GM18498 (cell line): ENCODE data around the gene GSTA1.
"Not testable (repeated sequence)": the region's sequence is repeated elsewhere in the genome, so short reads cannot be mapped to it uniquely, and the experiment has no call there.

ENCODE experiments used
- ATAC-seq: cut with Tn5 transposase; IDR thresholded peaks from one replicate; pipeline ENCODE4 v1.9.1; 2021; ENCODE audit warnings: mild to moderate bottlenecking, moderate library complexity; ENCODE audit not compliant: unreplicated experiment

Gene GSTA1

DNA sequence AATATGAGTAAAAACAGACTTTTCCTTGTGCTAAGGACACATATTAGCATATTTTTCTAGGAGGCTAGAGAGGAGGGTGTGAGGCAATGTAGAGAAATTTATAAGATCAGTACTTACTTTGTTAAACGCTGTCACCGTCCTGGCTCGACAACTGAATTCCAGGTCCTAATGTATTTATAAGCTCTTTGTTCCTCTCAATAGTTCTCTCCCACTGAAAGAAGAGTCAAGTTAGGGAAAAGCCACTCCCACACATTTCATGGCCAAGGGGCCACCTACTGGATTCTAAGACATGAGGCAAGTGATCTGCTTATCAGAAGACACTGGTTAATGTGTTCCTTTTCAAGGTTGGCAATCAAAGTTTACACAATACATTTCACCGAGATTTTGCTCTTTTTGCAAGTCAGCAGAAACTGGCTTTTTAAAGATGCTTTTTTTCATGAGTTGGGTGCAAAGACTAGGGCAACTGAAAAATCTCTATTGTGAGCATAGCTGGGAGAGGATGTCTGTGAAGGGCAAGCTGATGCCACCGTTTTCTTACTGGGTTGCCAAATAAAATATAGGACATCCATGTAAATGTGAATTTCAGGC, at the start of gene GSTA1:
TSS of gene GSTA1 (minus strand) at position 149 of the 588 bp plus-strand sequence. CDS start 4,549 bp downstream, outside the sequence.
- ATAC-seq = not testable (repeated sequence)

DNA sequence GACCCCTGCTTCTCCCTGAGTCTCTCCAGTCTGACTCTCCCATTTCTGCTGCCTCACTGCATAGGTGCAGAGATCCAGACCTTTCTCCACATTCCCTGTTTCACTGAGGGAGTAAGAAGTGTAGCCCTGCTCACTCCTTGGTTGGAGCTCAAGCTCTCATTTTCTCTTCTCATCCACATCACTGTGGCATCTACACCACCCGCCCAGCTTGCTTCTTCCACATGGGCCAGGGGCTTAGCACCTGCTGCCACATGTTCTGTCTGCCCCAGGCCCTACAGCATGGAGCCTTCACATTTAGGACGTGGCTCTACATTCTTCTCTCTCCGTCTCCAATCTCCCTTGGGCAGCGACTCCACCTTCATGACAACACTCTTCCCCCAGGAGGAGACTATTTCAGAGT, 45.5 kb upstream of the GSTA1 start:
- no peak for ATAC-seq

DNA sequence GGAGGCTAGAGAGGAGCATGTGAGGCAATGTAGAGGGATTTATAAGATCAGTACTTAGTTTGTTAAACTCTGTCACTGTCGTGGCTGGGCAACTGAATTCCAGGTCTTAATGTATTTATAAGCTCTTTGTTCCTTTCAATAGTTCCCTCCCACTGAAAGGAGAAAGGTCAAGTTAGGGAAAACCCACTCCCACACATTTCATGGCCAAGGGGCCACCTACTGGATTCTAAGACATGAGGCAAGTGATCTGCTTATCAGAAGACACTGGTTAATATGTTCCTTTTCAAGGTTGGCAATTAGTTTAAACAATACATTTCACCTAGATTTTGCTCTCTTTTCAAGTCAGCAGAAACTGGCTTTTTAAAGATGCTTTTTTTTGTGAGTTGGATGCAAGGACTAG, 42.4 kb upstream of the GSTA1 start:
- ATAC-seq = no peak

DNA sequence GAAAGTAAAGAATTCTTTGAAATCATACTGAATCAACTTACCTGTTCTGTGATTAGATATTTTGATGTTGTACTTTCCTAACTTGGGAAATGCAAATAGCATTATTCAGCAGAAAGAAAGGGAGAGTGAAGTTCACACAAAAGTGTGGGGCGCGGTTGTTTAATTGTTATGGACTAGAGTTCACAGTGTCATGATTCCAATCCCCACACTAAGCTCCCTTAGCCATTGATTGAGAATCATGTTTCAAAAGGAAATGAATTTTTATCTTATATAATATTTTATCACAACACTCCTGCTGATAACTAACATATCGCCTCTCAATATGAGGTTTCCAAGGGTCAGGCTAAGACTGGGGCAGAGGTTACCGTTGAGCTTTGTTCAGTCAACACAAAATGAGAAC, 40.0 kb upstream of the GSTA1 start:
- ATAC-seq = no peak

DNA sequence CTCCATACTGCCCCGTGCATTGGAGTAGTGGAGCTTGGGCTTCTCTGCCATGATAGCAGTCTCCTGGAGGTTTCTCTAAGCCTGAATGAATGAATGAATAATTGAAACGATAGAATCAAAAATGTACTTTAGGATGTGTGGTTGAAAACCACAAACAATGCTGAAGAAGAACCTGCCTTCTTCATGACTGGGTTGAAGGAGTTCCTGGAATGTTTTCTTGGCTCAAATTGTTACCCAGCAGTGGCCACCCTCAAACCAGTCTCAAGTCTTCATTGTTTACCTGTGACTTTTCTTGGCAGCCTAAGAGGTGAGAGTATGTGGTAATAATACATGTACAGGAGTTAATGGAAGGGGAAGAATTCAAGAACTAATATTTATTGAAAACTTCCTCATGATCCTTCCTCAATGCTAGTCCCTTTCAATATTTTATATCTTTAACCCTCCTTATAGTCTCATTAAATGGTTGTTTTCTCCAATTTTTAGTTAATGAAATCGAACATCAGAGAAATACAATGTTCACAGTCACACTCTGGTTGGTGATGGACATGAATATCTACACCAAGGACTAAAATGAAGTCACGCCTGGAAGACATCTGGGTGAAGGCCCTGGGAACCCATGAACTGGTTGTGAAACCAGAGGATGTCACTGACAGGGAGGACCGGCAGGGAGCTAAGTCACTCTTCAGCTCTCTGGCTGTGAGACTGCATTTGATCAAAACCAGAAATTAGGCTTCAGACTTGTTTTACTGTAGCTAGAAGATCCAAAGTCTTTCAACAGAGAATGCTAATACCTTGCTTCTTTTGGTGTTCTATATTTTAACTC, 37.4 kb upstream of the GSTA1 start, which contains the start of gene GSTA5:
TSS of gene GSTA5 (minus strand) at position 51 of the 823 bp plus-strand sequence.
- ATAC-seq = no peak

DNA sequence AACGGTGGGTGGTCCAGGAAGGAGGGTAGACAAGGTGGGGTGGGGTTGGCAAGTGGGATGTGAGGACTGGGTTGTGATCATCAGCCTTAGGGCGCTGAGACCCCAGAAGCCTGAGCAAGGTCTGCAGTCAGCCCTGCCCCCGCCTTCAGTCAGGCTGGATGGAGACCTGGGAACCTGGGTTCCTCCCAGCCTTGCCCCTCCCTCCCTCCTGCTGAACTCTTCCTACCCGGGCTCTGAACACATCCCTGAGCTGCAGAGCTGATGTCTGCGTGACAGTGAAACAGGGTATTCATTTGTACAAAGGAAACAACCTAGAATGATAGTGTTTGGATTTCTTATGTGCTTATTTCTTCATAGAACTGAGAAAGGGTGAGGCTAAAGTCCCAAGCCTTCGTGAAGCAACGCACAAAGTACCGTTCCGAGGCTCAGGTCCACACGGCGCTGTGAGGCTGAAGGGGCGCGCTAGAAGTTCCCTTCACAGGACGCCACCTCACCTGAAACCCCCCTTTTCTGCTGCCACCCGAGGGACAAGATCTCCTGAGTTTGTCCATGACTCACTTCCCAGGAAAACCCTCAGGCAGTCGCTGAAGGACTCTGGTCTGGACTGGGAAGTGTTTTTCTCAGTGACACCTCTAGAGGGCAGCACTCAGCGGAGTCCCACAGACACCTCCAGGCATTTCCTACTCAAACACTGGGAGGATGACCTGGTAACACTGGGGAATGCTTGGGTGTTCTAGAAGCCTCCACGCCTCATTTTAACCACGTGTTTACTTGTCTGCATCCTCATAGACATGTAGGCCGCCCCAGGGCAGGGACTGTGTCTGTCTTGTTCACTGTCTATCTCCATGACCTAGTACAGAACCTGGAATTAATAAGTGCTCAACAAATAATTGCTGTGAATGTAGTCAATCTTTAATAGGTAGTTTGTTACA, 35.8 kb upstream of the GSTA1 start:
- ATAC-seq = peak; percentile 75

DNA sequence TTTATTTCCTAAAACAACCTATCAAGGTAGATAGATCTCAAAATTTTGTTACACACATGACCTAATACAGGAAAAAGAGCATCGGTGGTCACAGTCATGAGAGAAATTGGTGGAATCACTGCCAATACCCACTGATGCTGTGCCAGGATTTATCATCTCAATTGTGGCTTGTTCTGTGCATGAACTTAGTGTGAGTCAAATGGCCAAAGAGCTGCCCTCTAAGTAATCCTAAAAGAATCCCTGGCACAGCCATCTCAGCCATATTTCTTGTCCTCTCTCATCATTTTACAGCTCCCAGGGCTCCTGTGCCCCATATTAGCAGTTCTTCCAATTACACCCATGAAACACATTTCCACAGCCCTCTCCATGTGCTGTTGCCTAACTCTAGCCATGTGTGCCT, 30.9 kb upstream of the GSTA1 start:
- ATAC-seq = no peak

DNA sequence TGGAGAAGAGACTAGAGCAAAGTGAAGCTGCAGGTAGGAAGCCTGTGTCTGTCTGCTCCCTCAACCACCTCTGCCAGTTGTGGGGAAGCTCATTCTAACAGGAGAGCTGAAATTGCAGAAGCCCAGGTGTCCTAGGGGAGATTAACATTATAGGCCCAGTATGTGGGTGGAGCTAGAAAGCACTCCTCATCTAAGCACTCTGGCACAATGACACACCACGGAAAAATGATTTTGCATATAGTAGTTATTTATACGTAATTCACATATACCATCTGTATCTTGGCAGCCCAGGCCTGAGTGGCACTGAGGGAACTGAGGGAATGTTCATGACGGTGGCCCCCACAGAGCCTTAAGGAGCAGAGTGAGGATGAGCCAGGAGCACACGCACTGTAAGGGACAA, 27.3 kb upstream of the GSTA1 start:
- not testable (repeated sequence) for ATAC-seq

DNA sequence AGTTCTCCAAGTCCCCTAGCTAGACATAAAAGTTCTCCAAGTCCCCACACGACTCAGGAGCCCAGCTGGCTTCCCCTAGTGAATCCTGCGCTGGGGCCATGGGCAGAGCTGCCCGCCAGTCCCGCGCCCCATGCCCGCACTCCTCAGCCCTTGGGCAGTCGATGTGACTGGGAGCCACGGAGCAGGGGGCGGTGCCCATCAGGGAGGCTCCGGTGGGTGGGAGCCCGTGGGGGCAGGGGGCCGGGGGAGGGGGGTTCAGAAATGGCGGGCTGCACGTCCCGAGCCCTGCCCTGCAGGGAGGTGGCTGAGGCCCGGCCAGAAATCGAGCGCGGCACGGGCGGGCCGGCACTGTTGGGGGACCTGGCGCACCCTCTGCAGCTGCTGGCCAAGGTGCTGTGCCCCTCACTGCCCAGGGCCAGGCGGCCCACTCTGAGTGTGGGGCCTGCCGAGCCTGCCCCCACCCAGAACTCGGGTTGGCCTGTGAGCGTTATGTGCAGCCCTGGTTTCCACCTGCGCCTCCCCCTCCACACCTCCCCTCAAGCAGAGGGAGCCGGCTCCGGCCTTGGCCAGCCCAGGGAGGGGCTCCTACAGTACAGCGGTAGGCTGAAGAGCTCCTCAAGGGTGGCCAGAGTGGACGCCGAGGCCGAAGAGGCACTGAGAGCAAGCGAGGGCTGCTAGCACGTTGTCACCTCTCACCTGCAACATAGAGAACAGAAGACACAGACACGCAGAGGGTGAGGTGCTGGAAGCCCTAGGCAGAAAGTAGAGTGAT, 25.6 kb upstream of the GSTA1 start:
- ATAC-seq = no peak

DNA sequence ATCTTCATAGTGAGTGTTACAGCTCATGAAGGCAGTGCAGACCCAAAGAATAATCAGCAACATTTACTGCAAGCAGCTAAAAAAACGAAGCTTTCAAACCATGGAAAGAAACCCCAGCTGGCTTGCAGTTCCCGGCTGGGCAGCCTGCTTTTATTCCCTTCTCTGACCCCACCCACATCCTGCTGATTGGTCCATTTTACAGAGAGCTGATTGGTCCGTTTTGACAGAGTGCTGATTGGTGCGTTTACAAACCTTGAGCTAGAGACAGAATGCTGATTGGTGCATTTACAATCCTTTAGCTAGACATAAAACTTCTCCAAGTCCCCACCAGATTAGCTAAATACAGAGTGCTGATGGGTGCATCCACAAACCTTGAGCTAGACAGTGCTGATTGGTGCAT, 25.0 kb upstream of the GSTA1 start:
- not testable (repeated sequence) for ATAC-seq

DNA sequence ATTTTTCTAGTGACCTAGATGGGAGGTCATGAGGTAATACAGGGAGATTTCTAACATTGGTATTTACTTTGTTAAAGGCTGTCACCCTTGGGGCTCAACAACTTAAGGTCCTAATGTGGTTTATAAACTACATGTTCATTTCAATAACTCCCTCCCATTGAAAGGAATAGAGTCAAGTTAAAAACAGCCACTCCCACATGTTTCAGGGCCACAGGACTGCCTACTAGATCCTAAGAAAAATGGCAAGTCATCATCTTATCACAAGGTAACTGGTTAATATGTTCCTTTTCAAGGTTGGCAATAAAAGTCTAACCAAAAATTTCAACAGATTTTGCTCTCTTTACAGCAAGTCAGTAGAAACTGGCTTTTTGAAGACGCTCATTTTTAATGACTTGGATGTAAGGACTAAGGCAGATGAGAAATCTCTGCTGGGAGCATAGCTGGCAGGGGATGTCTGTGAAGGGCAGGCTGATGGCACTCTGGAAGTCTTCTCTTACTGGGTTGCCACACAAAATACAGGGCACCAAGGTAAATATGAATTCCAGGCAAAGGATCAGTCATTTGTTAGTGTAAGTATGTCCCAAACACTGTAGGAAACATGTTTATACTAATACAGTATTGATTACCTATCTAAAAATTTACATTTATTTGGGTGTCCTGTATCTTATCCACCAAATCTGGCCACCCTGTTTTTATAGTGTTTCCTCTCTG, 23.6 kb upstream of the GSTA1 start:
- not testable (repeated sequence) for ATAC-seq

DNA sequence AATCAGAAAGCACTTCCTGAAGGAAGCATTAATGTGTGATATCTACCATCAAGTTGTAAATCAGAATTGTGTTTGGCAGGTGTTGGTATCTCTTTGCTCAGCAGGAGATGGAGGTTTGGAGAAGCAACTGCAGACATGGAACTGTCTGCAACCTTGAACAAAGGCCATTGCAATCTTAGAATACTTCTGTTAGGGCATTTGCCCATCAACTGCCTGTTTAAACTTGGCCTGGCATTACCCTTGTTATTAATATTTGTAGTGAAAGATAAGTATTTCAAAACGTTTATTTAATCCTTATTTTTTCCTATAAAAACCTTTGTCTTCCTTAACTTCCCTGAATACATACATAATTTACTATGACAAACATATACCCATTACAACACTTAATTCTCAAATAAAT, 22.9 kb upstream of the GSTA1 start:
- no peak for ATAC-seq

DNA sequence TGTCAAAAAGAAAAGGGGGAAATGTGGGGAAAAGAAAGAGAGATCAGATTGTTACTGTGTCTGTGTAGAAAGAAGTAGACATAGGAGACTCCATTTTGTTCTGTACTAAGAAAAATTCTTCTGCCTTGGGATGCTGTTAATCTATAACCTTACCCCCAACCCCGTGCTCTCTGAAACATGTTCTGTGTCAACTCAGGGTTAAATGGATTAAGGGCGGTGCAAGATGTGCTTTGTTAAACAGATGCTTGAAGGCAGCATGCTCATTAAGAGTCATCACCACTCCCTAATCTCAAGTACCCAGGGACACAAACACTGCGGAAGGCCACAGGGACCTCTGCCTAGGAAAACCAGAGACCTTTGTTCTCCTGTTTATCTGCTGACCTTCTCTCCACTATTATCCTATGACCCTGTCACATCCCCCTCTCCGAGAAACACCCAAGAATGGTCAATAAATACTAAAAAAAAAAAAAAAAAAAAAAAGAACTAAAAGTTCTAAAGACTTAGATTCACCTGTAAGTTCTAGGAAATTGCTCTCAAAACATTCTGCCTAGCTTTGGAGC, 22.4 kb upstream of the GSTA1 start:
- ATAC-seq = not testable (repeated sequence)

DNA sequence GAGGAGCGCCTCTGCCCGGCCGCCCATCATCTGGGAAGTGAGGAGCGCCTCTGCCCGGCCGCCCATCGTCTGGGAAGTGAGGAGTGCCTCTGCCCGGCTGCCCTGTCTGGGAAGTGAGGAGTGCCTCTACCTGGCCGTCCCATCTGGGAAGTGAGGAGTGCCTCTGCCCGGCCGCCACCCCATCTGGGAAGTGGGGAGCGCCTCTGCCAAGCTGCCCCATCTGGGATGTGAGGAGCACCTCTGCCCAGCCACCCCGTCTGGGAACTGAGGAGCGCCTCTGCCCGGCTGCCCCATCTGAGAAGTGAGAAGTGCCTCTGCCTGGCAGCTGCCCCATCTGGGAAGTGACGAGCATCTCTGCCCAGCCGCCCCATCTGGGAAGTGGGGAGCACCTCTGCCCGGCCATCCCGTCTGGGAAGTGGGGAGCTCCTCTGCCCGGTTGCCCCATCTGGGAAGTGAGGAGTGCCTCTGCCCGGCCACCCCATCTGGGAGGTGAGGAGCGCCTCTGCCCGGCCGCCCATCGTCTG, 21.7 kb upstream of the GSTA1 start:
- ATAC-seq = not testable (repeated sequence)

DNA sequence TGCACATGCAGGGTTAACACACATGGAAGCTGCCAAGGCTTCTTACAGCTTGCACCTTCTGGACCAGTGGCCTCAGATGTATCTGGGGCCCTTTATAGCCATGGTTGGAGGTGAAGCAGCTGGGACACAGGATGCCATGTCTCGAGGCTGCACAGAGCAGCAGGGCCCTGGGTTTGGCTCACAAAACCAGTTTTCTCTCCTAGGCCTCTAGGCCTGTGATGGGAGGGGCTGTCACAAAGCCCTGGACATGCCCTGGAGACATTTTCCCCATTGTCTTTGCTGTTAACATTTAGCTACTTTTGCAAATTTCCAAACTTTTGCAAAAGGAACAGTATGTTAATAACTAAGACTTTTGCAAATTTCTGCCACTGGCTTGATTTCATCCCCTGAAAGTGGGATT, 18.2 kb upstream of the GSTA1 start:
- ATAC-seq = no peak

DNA sequence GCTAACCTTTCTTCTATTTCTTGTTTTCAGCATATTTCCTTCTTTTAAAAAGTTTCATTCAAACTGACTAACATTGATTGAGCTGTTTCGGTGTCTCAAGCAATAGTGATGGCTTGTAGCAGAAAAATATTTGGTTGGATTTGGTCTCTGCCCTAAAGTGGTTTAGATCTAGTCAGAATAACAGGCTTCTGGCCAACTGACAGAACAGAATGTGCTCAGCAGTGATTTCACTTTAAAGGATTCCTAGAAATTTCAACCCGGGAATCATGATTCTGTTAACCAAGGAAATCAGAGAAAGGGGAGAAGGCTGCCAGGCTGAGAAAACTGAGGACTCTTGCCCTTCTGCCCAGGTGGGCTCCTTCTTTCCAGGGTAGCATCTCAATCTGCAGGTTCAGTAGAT, 16.6 kb upstream of the GSTA1 start:
- no peak for ATAC-seq

DNA sequence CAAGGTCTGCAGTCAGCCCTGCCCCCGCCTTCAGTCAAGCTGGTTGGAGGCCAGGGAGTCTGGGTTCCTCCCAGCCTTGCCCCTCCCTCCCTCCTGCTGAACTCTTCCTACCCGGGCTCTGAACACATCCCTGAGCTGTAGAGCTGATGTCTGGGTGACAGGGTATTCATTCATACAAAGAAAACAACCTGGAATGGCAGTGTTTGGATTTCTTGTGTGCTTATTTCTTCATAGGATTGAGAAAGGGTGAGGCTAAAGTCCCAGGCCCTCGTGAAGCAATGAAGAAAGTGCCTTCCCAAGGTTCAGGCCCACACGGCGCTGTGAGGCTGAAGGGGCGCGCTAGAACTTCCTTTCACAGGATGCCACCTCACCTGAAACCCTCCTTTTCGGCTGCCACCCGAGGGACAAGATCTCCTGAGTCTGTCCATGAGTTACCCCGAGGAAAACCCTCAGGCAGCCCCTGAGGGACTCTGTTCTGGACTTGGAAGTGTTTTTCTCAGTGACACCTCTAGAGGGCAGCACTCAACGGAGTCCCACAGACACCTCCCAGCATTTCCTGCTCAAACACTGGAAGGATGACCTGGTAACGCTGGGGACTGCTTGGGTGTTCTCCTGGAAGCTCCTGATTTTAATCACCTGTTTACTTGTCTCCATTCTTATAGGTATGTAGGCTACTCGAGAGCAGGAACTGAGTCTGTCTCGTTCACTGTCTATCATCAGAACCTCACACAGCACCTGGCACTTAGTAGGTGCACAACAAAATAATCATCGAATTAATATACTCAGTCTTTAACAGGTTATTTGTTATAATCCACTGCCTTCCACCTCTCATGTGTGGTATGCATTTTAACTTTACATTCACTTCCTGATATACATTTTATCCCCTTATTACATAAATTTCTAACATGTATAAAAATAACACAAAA, 11.8 kb upstream of the GSTA1 start:
- peak; percentile 91 for ATAC-seq

DNA sequence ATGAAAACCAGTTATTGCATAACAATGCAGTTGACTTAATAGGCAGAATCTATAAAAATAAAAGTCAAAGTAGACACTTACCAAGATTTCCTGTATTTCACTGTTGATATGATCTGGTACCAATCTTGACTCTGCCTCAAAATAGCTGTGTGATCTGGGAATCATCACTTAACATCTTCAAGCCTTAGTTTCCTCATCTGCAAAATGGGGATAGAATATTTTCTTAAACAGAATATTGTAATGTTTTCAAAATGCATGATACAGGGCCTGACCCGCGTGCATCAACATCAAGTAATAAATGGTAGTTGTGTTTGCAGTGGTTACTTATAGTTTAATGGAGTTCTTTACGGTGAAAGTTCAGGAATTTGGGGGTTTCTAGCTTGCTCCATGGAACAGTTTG, 10.9 kb upstream of the GSTA1 start:
- ATAC-seq = not testable (repeated sequence)
